NB4 (cell line): Measurements from ENCODE around the gene INTS6.

ENCODE experiments used
- POLR2A ChIP-seq: IDR thresholded peaks from 2 replicates; pipeline ENCODE4 v1.6.1; 2011; ENCODE audit warnings: mild to moderate bottlenecking; ENCODE audit not compliant: insufficient read length; ENCODE audit errors: extremely low read depth
- TF ChIP-seq, protein P1 (sequence below): IDR thresholded peaks from one replicate; pipeline ENCODE4 v1.5.1; 2012; ENCODE audit warnings: low read depth, low read length
- TF ChIP-seq, protein P2 (sequence below): IDR thresholded peaks from 2 replicates; pipeline ENCODE4 v1.6.1; 2011; ENCODE audit warnings: low read depth, low read length

DNA sequence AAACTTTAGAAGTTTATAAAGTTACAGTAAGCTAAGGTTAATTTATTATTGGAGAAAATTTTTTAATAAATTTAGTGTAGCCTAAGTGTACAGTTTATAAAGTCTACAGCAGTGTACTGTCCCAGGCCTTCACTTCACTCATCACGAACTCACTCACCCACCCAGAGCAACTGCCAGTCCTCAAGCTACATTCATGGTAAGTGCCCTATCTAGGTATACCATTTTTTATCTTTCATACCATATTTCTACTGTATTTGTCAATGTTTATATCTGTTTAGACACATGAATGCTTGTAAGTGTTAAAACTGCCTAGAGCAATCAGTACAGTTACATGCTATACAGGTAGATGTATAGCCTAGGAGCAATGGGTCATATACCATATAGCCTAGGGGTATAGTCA lies 12.5 kb downstream of the INTS6 start:
- TF ChIP-seq, protein P1, sequence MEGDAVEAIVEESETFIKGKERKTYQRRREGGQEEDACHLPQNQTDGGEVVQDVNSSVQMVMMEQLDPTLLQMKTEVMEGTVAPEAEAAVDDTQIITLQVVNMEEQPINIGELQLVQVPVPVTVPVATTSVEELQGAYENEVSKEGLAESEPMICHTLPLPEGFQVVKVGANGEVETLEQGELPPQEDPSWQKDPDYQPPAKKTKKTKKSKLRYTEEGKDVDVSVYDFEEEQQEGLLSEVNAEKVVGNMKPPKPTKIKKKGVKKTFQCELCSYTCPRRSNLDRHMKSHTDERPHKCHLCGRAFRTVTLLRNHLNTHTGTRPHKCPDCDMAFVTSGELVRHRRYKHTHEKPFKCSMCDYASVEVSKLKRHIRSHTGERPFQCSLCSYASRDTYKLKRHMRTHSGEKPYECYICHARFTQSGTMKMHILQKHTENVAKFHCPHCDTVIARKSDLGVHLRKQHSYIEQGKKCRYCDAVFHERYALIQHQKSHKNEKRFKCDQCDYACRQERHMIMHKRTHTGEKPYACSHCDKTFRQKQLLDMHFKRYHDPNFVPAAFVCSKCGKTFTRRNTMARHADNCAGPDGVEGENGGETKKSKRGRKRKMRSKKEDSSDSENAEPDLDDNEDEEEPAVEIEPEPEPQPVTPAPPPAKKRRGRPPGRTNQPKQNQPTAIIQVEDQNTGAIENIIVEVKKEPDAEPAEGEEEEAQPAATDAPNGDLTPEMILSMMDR, result no peak
- no peak for TF ChIP-seq POLR2A
- TF ChIP-seq, protein P2, sequence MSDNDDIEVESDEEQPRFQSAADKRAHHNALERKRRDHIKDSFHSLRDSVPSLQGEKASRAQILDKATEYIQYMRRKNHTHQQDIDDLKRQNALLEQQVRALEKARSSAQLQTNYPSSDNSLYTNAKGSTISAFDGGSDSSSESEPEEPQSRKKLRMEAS, result no peak
